Measurements from ENCODE around the gene SLC26A1.
"Not testable (repeated sequence)": the region's sequence is repeated elsewhere in the genome, so short reads cannot be mapped to it uniquely, and the experiment has no call there.

SLC26A1 gene

GRCh38 chr4:982814-983213 lies 10.4 kb downstream of the SLC26A1 start:
- DNase-seq = no peak

DNA sequence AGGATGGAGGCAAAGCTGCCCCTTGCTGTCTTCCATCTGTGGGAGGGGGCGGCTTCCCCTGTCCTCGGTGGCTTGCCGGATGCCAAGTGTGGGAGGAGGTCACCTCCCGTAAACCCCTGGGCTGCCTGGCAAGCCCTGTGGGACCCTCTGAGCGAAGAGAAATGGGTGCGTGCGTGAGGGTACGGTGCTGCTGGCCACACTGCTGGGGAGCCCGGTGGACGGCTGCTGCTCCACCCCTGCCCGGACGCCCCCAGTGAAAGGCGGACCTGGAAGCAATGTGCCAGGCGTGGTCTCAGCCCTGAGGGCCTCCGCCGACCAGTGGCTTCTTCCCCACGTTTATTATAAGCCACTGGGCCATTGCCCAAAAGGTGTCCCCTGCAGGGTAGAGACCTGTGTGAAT lies 10.9 kb downstream of the SLC26A1 start:
- no peak for DNase-seq

GRCh38 chr4:978957-979701 lies 14.1 kb downstream of the SLC26A1 start:
- no peak for DNase-seq

DNA sequence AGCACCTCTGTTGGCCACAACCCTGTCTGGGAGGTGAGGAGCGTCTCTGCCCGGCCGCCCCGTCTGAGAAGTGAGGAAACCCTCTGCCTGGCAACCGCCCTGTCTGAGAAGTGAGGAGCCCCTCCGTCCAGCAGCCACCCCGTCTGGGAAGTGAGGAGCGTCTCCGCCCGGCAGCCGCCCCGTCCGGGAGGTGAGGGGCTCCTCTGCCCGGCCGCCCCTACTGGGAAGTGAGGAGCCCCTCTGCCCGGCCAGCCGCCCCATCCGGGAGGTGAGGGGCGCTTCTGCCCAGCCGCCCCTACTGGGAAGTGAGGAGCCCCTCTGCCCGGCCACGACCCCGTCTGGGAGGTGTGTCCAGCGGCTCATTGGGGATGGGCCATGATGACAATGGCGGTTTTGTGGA lies 17.2 kb downstream of the SLC26A1 start:
- not testable (repeated sequence) for DNase-seq

GRCh38 chr4:974668-975067 lies 18.5 kb downstream of the SLC26A1 start:
- no peak for DNase-seq

DNA sequence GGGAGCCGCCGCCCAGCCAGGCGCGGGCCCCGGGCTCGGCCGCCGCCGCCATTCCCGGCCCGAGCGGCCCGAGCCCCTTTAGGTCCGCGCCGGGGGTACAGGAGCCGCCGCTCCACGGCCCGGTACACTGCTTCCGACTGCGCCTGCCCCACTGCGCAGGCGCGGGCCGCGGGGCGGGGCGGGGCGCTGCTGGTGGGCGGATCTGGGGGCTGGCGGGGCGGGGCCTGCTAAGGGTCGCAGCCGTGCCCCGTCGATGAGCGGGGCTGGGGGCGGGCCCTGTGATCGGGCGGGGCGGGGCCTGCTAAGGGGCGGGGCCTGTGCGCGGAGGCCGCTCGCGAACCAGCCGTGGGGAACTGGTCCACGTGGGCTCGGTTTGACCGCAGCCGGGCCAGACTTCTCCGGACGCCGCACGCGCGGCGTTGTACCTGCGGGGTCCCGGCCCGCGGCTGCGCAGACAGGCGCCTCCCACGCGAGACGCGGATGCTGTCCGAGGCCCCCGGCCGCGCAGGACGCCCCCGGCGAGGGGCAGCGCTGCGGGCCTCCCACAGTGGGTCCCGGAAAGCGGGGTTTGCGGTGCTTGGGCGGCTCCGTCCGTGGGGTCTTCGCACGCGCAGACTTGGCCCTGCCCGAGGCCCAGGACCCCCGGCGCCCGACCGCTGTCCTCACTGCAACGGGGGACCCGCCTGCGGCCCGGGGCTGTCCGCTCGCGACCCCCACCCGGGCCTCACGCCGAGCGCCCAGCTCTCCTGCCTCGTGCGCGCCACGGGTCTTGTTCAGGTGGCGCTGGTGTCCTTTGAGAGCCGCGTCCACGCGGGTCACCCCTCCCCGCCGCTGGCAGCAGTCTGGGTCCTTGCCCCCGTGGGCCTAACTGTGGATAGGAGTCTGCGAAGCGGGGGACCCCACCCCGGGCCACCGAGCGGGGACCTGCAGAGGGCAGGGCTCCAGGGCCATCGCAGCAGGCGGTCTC lies 19.5 kb downstream of the SLC26A1 start, which contains the start of gene DGKQ:
DGKQ (minus strand) TSS at position 139 of the 967 bp plus-strand sequence; CDS start at position 52, 87 bp downstream.
- peak; percentile 37 to 44 for DNase-seq

- DNase-seq = no peak
These were observed 20.4 kb downstream of the SLC26A1 start for GRCh38 chr4:972651-973424.

DNA sequence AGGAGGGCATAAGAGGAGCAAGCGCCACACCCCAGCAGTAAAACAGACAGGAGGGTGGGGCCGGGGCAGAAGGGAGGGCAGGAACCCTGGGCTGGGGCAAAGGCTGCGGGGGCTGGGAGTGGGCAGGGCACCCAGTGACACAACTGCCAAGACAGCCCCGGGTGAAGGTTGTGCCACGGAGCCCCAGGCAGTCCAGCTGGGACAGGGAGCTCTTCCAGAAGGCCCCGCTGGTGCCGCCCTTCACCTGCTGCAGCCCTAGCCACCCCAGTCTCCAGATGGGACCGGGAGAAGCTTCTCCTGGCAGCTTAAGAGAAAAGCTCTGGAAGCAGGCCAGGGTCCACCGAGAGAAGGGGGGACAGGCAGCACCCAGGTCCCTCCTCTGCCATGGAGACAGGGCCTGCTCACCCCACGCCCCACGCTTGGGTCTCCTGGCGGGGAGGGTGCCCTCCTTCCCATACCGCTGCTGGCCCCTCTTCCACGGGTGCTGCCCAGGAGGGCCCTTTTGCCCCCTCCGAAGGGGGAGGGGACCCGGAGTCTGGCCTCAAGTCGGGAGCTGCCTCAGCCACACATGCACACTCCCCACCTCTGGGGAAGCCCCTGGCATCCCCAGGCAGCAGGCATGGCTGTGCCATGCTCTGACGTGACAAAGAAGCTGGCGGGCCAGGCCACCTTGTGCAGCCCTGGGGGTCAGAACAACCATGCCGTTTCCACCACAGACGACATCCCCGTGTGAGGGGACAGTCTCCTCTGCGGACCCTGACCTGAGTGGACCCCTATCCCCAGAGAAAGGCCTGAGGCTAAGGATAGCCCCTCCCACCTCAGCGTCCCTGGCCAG lies 21.3 kb downstream of the SLC26A1 start:
- DNase-seq = no peak

- no peak for DNase-seq
These were observed 22.2 kb downstream of the SLC26A1 start for GRCh38 chr4:970854-971520.

DNA sequence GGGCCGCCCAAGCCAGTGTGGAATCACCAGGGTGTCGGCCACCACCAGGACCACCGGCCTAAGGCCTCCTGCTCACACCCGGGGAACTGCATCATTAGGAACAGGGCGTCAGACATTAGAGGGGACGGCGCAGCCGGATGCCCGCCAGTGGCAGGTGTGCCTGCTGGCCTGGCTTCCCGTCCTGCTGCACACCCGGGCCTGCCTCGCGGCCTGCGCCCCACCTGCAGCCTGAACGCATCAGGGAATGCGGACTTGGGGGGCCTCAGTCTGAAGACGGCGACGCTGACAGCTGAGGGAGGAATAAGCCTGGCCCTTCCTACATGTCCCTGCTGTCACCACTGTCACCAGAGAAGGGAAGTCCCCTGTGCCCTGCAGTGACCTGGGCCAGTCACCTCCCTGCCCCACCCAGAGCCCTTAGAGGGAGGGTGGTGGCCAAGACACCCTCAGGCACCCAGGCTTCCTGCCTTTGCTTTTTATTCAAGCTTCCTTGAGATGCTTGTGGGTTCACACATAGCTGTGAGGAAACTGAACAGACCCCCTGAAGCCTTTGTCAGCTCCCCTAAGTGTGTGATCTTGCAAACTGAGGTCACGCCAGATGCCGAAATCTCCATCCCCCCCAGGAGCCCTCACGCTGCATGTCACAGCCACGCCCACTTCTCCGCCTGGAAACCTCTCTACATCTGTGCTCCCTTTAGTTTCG lies 23.0 kb downstream of the SLC26A1 start:
- no peak for DNase-seq

DNA sequence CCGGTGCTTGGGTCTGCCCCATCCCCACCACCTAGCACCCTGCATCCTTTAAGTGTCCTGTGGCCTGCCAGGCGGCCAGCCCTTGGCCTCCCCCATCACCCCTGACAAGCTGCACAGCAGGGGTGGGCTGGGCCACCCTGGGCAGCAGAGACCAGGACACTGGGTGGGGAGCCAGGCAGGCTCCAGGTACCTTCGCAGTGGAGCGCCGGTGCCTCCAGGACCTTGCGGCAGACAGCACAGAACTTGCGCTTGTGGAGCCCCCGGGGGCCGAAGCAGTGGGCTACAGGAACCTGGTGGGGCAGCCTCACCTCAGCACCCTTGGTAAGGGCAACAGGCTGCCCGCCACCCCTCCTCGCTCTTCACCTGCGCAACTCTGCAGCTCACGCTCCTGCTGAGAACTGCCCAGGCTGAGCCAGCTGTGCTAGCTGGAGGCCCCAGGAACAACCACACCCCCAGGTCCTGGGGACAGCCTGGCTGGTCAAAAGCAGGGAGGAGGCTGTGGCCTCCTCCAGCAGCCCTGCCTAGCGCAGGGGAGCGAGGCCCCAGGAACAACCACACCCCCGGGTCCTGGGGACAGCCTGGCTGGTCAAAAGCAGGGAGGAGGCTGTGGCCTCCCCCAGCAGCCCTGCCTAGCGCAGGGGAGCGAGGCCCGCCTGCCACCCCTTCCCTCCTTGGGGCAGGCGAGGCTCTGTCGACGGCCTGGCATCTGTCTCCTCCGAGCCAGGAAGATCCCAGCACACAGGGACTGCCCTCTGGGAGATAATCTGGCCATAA lies 24.4 kb downstream of the SLC26A1 start:
- DNase-seq = no peak

DNA sequence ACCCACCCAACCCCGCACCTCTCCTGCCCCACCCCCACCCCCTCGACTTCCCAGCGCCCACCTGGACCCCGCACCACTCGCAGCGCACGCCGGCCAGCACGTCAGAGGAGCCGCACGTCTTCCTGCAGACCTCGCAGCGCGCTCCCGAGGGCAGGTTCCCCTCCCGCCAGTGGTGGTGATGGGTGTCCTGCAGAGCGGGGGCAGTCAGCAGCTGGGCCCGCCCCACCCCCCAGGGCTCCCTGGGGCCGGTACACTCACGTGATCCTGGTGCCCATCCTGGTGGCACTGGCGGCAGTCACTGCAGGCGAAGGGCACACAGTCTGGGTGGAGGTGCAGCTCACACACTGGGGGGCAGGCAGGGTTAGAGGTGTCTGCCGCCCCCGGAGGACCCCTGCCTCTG lies 25.0 kb downstream of the SLC26A1 start:
- peak in 1 of 2 experiments; percentile 38 for DNase-seq

GRCh38 chr4:967113-968104 lies 25.8 kb downstream of the SLC26A1 start:
- DNase-seq = peak in 1 of 2 experiments; percentile 7

GRCh38 chr4:966266-967112 lies 26.7 kb downstream of the SLC26A1 start:
- DNase-seq = no peak

GRCh38 chr4:965766-966134 lies 27.5 kb downstream of the SLC26A1 start:
- no peak for DNase-seq

DNA sequence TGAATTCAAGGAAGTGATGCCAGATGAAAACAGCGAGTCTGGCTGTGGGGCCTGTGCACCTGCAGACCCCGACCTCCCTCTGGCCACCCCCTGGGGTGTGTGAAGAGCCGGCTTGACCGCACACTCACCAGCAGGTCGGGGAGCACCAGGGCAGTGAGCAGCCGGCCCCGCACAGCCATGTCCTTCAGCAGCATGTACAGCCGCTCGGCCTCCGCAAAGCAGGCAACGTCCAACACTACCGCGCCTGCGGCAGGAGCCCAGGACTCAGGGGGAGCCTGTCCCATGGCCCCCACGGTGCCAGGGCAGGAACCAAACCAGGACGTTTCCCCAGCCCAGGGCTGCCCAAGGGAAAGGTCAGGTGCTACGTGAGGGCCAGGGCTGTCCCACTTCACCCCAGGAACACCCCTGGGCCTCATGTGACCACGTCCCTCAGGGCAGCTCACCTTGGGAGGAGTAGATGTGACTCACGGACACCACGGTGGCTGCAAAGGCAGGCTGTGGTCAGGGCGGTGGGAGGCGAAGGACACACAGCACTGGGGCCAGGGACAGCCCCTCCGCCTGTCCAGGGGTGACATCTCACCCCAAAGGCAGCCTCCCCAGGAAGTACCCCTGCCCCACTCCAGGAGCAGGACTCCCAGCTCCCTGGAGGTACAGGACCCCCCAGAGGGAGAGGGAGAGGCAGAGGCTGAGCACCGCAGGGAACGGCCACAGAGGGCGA lies 28.0 kb downstream of the SLC26A1 start:
- DNase-seq = no peak

Data from NCI-H2081 (cell line).